ENCODE results near the gene SPACA7. TPM values are rescaled to one million over a fixed set of nuclear protein-coding genes. Genes with fewer than 3 reads are reported as not detected.

SPACA7 gene
- total RNA-seq, 2 experiments from 2014 or later, result not detected

- Histone ChIP-seq H3K9me3 (ENCODE audit: control insufficient read depth in 1 of 2, insufficient read depth in 1 of 2, low read length in 2 of 2) (peaks cover 6 to 56% of the 10 kb centered on the region in 2 experiments), H3K4me1 (ENCODE audit: insufficient read depth, low read length) (no peaks in the 10 kb centered on the region), H3K27ac (ENCODE audit: low read depth in 1 of 2, low read length in 2 of 2) (no peak overlapping the region), H3K36me3 (ENCODE audit: insufficient read depth, low read length) (no peaks in the 10 kb centered on the region), H3K27me3 (ENCODE audit: control insufficient read depth in 1 of 2, insufficient read depth in 2 of 2, low read length in 2 of 2) (no peaks in the 10 kb centered on the region), H3K4me3 (ENCODE audit: low read length) (no peak overlapping the region)
- Mint-ChIP-seq H3K36me3 (ENCODE audit: low read depth) (no peaks in the 10 kb centered on the region), H3K27me3 (peaks cover 11% of the 10 kb centered on the region), H3K9me3 (peaks cover 8% of the 10 kb centered on the region), H3K27ac (no peak overlapping the region), H3K4me1 (ENCODE audit: low read depth) (no peaks in the 10 kb centered on the region), H3K4me3 (no peak overlapping the region)
- ATAC-seq (ENCODE audit: poor library complexity) (no peak), DNase-seq (no peak)
- no peak for TF ChIP-seq CTCF (IDR thresholded peaks at IDR 0.05)
- intact Hi-C loops (cut with DNase I, micrococcal nuclease), result no loop called here
- CTCF ChIA-PET, result no interaction called here
- POLR2A ChIA-PET, result no interaction called here
Measured at GRCh38 chr13:112457485-112457884, 81.3 kb downstream of the SPACA7 start.

- Mint-ChIP-seq H3K4me1 (ENCODE audit: low read depth) (no peaks in the 10 kb centered on the region), H3K9me3 (peaks cover 8% of the 10 kb centered on the region), H3K36me3 (ENCODE audit: low read depth) (no peaks in the 10 kb centered on the region), H3K4me3 (no peak overlapping the region), H3K27me3 (peaks cover 13% of the 10 kb centered on the region), H3K27ac (no peak overlapping the region)
- Histone ChIP-seq H3K36me3 (ENCODE audit: insufficient read depth, low read length) (no peaks in the 10 kb centered on the region), H3K27me3 (ENCODE audit: control insufficient read depth in 1 of 2, insufficient read depth in 2 of 2, low read length in 2 of 2) (no peaks in the 10 kb centered on the region), H3K9me3 (ENCODE audit: control insufficient read depth in 1 of 2, insufficient read depth in 1 of 2, low read length in 2 of 2) (peaks cover 7 to 25% of the 10 kb centered on the region in 2 experiments), H3K4me3 (ENCODE audit: low read length) (no peak overlapping the region), H3K27ac (ENCODE audit: low read depth in 1 of 2, low read length in 2 of 2) (no peak overlapping the region), H3K4me1 (ENCODE audit: insufficient read depth, low read length) (no peaks in the 10 kb centered on the region)
- CTCF ChIA-PET, result no interaction called here
- intact Hi-C loops (cut with DNase I, micrococcal nuclease), result no loop called here
- ATAC-seq (ENCODE audit: poor library complexity), result no peak
- POLR2A ChIA-PET, result no interaction called here
- DNase-seq, result no peak
- TF ChIP-seq CTCF (IDR thresholded peaks at IDR 0.05), result no peak
Measured at GRCh38 chr13:112462408-112462807, 86.3 kb downstream of the SPACA7 start.

- H3K4me3 Mint-ChIP-seq, result no peak overlapping the region
- peaks cover 7 to 22% of the 10 kb centered on the region in 2 experiments for H3K9me3 ChIP-seq (ENCODE audit: control insufficient read depth in 1 of 2, insufficient read depth in 1 of 2, low read length in 2 of 2)
- CTCF ChIA-PET, result no interaction called here
Measured at GRCh38 chr13:112464720-112465119, 88.6 kb downstream of the SPACA7 start.

More at GRCh38 chr13:112464720-112465119, 88.6 kb downstream of the SPACA7 start:
- H3K9me3 Mint-ChIP-seq, result peaks cover 3% of the 10 kb centered on the region
- intact Hi-C loops (cut with DNase I, micrococcal nuclease), result no loop called here
- no peaks in the 10 kb centered on the region for H3K27me3 ChIP-seq (ENCODE audit: control insufficient read depth in 1 of 2, insufficient read depth in 2 of 2, low read length in 2 of 2)
- no peak overlapping the region for H3K27ac Mint-ChIP-seq
- POLR2A ChIA-PET, result no interaction called here
- H3K36me3 ChIP-seq (ENCODE audit: insufficient read depth, low read length), result no peaks in the 10 kb centered on the region
- H3K4me3 ChIP-seq (ENCODE audit: low read length), result no peak overlapping the region
- peaks cover 13% of the 10 kb centered on the region for H3K27me3 Mint-ChIP-seq
- H3K4me1 ChIP-seq (ENCODE audit: insufficient read depth, low read length), result no peaks in the 10 kb centered on the region
- no peaks in the 10 kb centered on the region for H3K4me1 Mint-ChIP-seq (ENCODE audit: low read depth)
- H3K36me3 Mint-ChIP-seq (ENCODE audit: low read depth), result no peaks in the 10 kb centered on the region
- no peak for ATAC-seq (ENCODE audit: poor library complexity)
- no peak for DNase-seq
- no peak for TF ChIP-seq CTCF (IDR thresholded peaks at IDR 0.05)
- no peak overlapping the region for H3K27ac ChIP-seq (ENCODE audit: low read depth in 1 of 2, low read length in 2 of 2)
